NCI-H345 (cell line): ENCODE measurements around the gene TMEM258.

Source experiments
- DNase-seq: peaks from one replicate; lab custom pipeline; 2025; lab: John Stamatoyannopoulos, UW

Gene TMEM258

DNA sequence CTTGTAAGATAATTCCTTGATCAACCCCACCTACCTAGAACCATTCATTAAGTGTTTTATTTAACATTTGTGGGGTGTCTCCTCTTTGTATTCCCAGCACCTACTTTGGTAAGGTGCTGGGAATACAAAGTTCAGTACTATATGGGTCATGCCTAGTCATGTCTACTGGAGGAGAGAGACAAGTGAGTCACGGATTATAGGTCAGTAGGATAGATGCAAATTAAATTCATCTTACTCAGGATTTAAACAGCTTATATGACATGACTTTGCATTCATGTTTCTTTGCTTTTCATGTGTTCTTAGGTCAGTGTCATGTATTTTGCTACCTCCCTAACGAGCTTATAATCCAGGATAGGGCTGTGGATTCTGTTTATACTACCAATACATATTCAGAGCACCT is 27.8 kb upstream of the TMEM258 start:
- no peak for DNase-seq

DNA sequence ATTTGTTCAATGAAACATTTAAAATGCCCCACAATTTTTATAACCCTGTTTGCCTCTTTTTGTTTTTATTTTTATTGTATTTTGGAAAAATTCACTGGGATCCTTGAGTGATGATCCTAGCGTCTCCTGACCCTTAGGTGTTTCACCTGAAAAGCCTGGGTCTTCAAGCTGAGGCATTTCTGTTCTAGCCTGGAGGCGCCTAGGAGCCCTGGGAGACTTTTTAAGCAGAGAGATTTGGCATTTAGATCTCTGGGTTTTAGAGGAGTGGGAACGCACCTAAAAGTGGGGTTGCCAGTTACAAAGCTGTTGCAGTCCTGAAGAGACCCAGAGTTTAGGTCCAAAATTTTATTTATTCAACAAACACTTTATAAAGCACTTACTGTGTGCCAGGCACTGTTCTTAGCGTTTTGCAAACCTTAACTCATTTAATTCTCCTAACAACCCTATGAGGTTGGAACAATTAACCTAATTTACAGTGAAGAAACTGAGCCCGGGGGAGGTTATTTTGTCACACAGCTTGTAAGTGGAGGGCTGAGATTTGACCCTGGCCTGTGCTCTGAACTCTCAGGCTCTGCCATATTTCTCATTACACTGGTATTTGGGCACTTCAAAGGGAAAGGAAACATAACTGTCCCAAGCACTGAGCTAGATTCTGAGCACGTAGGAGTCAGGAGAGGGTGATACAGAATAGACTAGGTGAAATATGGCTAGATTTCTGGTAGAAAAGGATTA is 25.2 kb upstream of the TMEM258 start:
- DNase-seq = no peak

DNA sequence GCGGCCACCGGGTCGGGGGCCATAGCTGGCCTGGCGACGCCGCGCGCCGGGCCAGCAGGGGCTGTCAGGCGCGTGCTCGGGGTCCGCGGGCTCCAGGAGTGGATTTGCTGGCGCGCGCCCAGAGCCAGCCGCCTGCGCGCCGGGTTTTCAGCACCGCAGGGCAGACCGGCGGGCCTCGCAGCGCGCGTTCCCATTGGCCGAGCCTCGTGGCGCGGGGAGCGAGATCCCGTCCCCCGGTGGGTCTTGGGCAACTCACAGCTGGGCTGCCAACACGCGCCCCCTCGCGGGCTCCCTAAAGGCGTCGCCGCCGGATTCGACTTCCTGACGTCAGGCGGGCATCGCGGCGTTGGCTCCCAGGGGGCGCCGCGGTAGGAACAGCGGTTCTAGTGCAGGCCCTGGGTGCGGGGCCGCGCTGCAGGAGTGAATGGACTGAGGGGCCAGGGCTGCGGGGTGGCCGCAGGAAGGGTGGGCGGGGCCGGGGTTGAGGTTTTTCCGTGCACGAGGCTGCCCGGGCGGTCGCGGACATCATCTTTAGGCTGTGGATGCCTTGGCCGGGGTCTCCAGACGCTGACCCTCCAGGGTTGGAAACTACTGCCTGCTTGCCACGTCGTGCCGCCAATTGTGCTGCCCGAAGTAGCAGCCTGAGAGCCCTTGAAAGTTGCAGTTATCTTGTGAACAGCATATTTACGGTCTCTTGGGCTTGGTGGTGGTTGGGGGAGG is 24.5 kb upstream of the TMEM258 start, which contains the start of gene FADS1:
TSS of gene FADS1 (minus strand) at position 268 of the 720 bp plus-strand sequence. CDS start at position 194, 74 bp downstream.
- DNase-seq = peak; percentile 98

GRCh38 chr11:61815790-61816735 is 23.7 kb upstream of the TMEM258 start:
- DNase-seq = peak; percentile 64

GRCh38 chr11:61814958-61815789 is 22.8 kb upstream of the TMEM258 start:
- peak; percentile 94 for DNase-seq

DNA sequence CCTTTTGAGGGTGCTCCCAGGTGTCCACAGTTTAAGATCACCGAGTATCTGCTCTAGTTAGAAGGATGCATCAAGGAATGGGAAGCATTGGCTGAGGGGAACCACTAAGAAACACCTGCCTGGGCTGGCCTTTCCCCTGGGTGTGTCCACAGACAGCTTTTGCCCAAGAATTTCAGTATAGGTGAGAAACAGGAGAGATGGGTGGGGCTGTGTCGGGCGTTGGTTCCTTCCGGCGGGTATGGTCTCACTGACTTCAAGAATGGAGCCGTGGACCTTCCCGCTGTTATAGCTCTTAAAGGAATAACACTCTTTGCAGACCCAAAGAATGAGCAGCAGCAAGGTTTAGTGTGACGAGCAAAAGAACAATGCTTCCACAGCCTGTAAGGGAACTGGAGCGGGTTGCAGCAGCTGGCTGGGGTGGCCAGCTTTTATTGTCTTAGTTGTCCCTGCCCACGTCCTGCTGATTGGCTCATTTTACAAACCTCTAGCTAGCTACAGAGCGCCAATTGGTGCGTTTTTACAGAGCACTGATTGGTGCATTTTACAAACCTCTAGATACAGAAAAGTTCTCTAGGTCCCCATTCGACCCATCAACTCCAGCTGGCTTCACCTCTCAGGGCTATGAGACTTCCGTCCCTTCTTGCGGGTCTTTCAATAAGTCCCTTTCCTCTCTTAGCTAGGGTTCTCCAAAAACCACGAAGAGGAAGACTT is 22.0 kb upstream of the TMEM258 start:
- DNase-seq = peak; percentile 71

DNA sequence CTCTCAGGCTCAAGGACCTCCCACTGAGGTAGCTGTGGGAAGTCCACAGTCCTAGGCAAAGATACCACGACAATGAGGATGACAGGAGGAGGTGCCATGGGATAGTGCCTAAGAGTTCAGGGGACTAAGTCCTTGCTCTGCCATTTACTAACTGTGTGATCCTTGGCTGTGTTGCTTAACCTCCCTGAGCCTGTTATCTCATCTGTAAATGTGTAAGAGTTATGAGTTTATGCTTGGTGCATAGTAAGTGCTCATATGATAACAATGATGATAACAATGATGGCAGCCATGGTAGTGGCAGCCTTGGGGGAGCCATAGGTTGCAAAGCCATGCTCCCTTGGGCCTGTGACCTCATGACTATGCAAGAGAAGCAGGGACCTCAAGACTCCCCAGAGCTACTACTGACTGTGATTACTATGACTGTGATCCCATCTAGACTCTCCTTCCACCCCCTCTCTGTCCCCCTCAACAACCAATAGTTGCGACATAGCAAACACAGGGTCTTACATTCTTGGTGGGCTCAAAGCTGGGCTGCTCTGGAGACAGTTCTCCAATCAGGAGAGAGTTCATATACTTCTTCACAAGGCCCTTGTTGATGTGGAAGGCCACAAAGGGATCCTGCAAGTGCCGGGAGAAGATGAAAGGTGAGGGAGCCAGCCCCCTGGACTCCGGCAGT is 20.5 kb upstream of the TMEM258 start:
- no peak for DNase-seq

GRCh38 chr11:61811831-61812230 is 19.4 kb upstream of the TMEM258 start:
- no peak for DNase-seq

- DNase-seq = no peak
Measured at GRCh38 chr11:61810671-61811175, 18.3 kb upstream of the TMEM258 start.

DNA sequence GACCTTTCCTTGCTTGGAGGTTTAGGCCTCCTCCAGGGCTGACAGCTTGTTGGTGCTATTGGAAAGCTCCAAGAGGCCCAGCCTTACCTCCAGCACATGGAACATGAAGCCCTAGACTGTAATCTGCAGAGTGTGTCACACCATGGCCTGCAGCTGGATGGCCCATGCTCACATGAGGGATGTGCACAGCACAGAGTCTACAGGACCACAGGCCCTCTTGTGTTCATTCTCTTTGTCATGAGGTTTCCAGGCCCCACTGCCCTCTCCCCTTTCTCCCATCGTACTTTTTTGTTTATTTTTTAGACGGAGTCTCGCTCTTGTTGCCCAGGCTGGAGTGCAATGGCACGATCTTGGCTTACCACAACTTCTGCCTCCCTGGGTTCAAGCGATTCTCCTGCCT is 14.4 kb upstream of the TMEM258 start:
- no peak for DNase-seq

DNA sequence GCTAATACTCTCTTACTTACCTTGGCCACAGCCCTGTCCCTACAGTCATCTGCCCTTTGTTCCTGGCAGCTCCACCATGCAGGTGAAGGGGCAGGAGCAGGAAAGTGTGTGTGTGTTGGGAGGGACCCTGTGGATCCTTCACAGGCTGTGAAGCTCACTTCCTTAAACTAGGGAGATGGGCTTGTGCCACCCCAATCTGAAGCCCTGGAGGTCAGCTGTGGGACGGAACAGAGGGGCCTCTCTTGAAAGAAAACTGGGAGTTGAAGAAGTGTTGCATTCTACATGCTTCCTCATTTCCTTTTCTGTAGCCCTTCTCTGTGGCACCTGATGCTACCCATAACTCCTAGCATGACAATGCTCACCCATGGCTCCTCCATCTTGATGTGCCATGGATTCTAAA is 12.7 kb upstream of the TMEM258 start:
- DNase-seq = no peak

GRCh38 chr11:61803889-61804647 is 11.7 kb upstream of the TMEM258 start:
- DNase-seq = no peak

- no peak for DNase-seq
Measured at GRCh38 chr11:61802605-61803004, 10.2 kb upstream of the TMEM258 start.

- no peak for DNase-seq
Measured at GRCh38 chr11:61800331-61801281, 8.2 kb upstream of the TMEM258 start.

- DNase-seq = no peak
Measured at GRCh38 chr11:61799665-61800284, 7.4 kb upstream of the TMEM258 start.

DNA sequence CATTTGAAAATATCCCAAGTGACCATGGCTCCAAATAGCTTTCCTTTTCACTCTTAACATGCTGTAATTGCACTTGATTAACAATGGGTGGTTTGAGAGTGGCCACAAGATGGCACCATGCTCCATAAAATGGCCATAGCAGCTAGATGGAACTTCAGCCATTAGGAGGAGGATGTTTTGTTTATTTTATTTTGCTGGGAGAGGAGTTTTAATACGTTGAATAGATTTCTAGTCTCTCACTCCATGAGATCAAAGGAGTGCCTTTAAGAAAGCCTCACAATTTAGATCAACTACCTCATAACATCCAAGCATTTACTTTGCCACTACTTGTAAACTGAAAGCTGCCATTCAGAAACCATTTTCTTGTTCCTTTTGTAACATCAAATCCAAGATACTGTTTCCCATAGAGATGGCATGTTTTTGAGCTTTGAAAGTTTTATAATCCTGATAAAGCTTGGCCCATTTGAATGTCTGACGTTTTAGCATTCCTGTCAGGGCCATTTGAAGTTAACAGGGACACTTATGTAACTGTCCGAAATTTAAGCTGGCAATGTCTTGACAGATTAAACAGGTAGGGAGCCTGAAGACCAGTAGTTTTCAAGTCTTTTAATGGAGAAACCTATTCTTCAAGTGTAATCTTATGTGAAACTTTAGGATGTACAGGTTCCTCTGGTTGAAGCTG is 5.0 kb upstream of the TMEM258 start:
- DNase-seq = peak; percentile 69
